ENCODE results near the gene FOXN3.
A peak's percentile ranks its signal among the peaks of the same experiment; 100 is the strongest.
"Not testable (repeated sequence)": the region's sequence is repeated elsewhere in the genome, so short reads cannot be mapped to it uniquely, and the experiment has no call there.

FOXN3 gene

GRCh38 chr14:89302396-89302950 lies 114.6 kb downstream of the FOXN3 start:
- no peak for DNase-seq

GRCh38 chr14:89299587-89299986 lies 117.4 kb downstream of the FOXN3 start:
- no peak for DNase-seq

GRCh38 chr14:89298056-89298834 lies 118.8 kb downstream of the FOXN3 start:
- DNase-seq: no peak

DNA sequence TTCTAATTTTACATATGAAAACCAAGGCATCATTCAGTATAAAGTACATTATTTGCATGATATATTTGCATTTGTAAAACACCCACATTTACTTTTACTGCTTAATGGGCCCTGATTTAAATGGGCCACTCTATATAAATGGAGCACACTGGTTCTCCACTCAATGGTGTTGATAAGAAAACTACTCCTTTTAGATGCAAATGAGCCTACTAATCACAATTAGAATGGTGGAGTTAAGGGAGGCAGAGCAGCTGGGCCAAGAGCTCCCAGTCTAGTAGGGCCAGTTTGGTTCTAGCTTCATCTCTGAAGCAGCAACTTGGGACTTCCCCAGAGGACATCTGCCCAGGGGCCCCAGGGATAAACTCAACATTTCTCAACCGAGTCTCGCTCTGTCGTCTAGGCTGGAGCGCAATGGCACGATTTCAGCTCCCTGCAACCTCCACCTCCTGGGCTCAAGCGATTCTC lies 120.7 kb downstream of the FOXN3 start:
- no peak for DNase-seq

- DNase-seq: no peak
Measured at GRCh38 chr14:89294872-89295271, 122.2 kb downstream of the FOXN3 start.

DNA sequence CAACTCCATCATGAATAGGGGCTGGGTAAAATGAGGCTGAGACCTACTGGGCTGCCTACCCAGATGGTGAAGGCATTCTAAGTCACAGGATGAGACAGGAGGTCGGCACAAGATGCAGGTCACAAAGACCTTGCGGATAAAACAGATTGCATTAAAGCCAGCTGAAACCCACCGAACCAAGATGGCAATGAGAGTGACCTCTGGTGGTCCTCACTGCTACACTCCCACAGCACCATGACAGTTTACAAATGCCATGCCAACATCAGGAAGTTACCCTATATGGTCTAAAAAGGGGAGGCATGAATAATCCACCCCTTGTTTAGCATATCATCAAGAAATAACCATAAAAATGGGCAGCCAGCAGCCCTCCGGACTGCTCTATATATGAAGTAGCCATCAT lies 122.6 kb downstream of the FOXN3 start:
- not testable (repeated sequence) for DNase-seq

DNA sequence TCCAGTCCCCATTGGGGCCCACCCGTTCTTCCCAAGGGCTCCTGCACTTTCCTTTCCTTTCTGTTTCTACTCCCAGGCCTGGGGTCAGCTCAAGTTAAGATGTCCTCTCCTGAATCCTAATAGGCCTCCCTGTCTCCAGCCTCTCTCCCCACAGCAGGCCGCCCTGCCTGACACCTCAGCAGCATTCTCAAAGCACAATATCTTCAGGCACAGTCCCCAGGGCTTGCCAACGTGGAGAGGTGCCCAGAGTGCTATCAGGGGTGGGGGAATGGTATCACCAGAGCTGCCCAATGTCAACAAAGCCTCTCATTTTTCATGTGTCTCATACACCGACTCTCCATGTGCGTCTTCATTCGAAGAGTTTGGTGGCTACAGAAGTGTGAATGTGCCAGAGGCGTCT lies 123.0 kb downstream of the FOXN3 start:
- DNase-seq: no peak

GRCh38 chr14:89293314-89293916 lies 123.6 kb downstream of the FOXN3 start:
- DNase-seq: no peak

GRCh38 chr14:89292579-89293313 lies 124.3 kb downstream of the FOXN3 start:
- DNase-seq: no peak

DNA sequence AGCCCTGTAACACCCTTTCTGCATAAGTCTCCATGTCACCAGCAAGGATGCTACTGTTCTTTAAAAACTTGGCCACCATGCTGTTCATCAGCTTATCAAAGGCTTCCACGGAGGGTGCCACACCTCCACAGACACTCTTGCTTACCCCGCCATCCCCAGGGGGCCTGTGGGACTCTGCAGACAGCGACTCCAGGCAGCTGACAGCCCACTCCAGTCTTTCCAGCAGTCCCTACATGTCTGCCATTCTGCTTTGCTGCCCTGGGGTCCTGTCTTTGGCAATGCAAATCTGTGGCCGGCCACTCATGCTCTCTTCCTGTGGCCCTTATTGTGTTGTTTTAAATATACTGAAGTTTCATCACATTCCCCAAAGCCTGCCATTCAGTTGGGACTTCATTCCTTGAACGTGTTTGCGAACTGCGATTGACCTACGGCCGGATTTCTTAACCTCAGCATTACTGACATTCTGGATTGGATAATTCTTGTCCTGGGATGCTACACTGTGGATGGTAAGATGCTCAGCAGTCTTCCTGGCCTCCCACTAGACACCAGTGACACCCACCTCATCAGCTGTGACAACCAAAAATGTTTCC lies 125.6 kb downstream of the FOXN3 start:
- DNase-seq: no peak

DNA sequence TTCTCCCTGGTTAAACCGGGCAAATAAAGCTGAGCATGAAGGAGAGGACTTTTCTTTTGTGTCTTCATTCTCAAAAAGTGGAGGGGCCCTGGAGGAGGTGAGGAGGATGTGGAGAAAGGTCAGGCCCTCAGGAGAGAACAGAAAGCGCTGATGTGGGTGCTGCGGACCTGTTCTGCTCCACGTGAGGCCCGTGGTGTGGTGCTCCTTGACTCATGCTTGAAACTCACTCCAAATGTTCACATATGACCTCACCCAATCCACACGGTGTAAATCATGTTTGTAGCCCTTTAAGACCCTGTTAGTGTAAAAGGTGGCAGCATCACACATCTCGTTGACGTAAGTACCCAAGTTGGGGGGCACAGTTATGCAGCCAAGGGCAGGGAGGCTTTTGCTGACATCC lies 126.2 kb downstream of the FOXN3 start:
- DNase-seq: no peak

GRCh38 chr14:89289477-89289876 lies 127.6 kb downstream of the FOXN3 start:
- DNase-seq: no peak

DNA sequence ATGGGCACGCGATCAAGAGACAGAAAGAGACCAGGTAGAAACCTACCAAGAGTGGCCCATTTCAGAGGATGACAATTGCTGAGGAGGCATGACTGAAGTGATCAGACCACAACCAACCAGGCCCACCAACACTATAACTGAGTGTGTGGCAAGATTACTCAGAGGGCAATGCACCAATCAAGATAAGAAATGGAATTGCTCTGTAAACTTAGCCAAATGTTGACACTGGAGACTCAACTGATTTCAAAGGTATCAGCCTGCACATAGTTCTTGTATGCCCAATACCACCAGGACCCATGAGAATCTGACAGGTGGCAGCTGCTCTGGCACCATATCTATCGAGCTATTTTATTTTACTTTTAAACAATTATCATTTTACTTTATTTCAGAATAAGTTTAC lies 128.9 kb downstream of the FOXN3 start:
- DNase-seq: no peak

- DNase-seq: no peak
Measured at GRCh38 chr14:89284333-89285058, 132.5 kb downstream of the FOXN3 start.

- no peak for DNase-seq
Measured at GRCh38 chr14:89283327-89284060, 133.5 kb downstream of the FOXN3 start.

DNA sequence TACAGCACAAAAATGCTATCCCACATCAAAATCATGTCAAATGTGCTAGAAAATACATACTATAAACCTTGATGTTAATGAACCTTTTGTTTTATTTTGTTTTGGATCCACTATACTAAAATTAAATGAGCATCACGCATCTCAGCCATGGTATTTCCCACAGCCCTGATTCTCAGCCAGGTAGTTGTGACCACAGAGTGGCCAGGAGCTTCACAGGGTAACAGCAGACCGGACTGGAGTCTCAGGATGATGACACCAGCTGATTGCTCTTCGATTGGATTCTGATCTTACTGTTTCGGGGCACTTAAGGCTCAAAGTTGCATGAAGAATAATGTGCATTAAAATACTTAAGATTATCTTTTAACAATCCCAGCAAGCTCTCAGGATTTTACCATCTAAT lies 134.8 kb downstream of the FOXN3 start:
- DNase-seq: no peak

- DNase-seq: no peak
Measured at GRCh38 chr14:89280600-89280999, 136.4 kb downstream of the FOXN3 start.

GRCh38 chr14:89279649-89280232 lies 137.3 kb downstream of the FOXN3 start:
- DNase-seq: no peak

- no peak for DNase-seq
Measured at GRCh38 chr14:89277203-89277602, 139.8 kb downstream of the FOXN3 start.

GRCh38 chr14:89276424-89276975 lies 140.5 kb downstream of the FOXN3 start:
- peak; percentile 60 for DNase-seq
